ENCODE measurements around the gene COPZ1. TPM values are rescaled to one million over a fixed set of nuclear protein-coding genes. Genes with fewer than 3 reads are reported as not detected.

COPZ1 gene
- total RNA-seq, 1 experiment from 2014 or later, result 104 TPM

GRCh38 chr12:54387114-54387467 is 62.2 kb downstream of the COPZ1 start:
- no peak overlapping the region for H3K27ac ChIP-seq (ENCODE audit: insufficient read length, low read depth, low read length)
- no peak overlapping the region for H3T11ph ChIP-seq (ENCODE audit: low read length)
- H2BK120ac ChIP-seq (ENCODE audit: low read depth, low read length, poor library complexity, severe bottlenecking), result no peak overlapping the region
- Mint-ChIP-seq H3K36me3 (ENCODE audit: insufficient read depth in 1 of 3, low read depth in 3 of 3) (peaks cover 2 to 11% (median 6%) of the 10 kb centered on the region in 3 experiments; a peak in 6 of 7 replicates), H3K27ac (peak overlapping the region in 2 of 3 experiments; percentile 76 to 85; a peak in 3 of 7 replicates), H3K27me3 (ENCODE audit: low read depth) (peaks cover 7% of the 10 kb centered on the region), H3K9me3 (no peaks in the 10 kb centered on the region), H3K4me1 (peaks cover 68 to 73% of the 10 kb centered on the region in 2 experiments), H3K4me3 (peak overlapping the region in 1 of 2 experiments; percentile 3; a peak in 1 of 5 replicates)
- H2BK12ac ChIP-seq (ENCODE audit: insufficient read length, low read depth, low read length), result no peak overlapping the region
- H2AK5ac ChIP-seq (ENCODE audit: insufficient read length, low read length), result no peak overlapping the region
- H3K79me2 ChIP-seq (ENCODE audit: insufficient read depth, low read length), result no peaks in the 10 kb centered on the region; the same call in 1 of the 2 replicates
- no peak overlapping the region for H2AFZ ChIP-seq (ENCODE audit: low read length)
- H3K18ac ChIP-seq (ENCODE audit: insufficient read length, low read depth, low read length), result peak overlapping the region; percentile 0
- no peaks in the 10 kb centered on the region for H3K27me3 ChIP-seq (ENCODE audit: insufficient read depth, low read length)
- no peak overlapping the region for H2BK20ac ChIP-seq (ENCODE audit: low read depth, low read length, poor library complexity, severe bottlenecking)
- H3K9me3 ChIP-seq (ENCODE audit: control insufficient read depth, low read depth, low read length), result no peaks in the 10 kb centered on the region
- H3K14ac ChIP-seq (ENCODE audit: insufficient read depth, low read length), result no peak overlapping the region
- no peak overlapping the region for H2BK15ac ChIP-seq (ENCODE audit: low read depth, low read length)
- H3K4me2 ChIP-seq (ENCODE audit: insufficient read depth, insufficient read length, low read length), result no peak overlapping the region
- no peak overlapping the region for H3K9ac ChIP-seq (ENCODE audit: extremely low read depth, insufficient read length, low read length)
- peaks cover 26% of the 10 kb centered on the region for H3K23me2 ChIP-seq (ENCODE audit: insufficient read length, low read depth, low read length, poor library complexity, severe bottlenecking)
- TF ChIP-seq, protein P1, sequence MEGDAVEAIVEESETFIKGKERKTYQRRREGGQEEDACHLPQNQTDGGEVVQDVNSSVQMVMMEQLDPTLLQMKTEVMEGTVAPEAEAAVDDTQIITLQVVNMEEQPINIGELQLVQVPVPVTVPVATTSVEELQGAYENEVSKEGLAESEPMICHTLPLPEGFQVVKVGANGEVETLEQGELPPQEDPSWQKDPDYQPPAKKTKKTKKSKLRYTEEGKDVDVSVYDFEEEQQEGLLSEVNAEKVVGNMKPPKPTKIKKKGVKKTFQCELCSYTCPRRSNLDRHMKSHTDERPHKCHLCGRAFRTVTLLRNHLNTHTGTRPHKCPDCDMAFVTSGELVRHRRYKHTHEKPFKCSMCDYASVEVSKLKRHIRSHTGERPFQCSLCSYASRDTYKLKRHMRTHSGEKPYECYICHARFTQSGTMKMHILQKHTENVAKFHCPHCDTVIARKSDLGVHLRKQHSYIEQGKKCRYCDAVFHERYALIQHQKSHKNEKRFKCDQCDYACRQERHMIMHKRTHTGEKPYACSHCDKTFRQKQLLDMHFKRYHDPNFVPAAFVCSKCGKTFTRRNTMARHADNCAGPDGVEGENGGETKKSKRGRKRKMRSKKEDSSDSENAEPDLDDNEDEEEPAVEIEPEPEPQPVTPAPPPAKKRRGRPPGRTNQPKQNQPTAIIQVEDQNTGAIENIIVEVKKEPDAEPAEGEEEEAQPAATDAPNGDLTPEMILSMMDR (conservative IDR thresholded peaks at IDR 0.05), result no peak
- no CpG with 5 or more reads among the region's 3 CpGs for WGBS (ENCODE audit: extremely low coverage, insufficient read length, low lambda C conversion rate)
- no peak overlapping the region for H4K91ac ChIP-seq (ENCODE audit: insufficient read length, low read depth, low read length)
- no peak overlapping the region for H3K56ac ChIP-seq (ENCODE audit: insufficient read length, low read depth, low read length)
- no peak overlapping the region for H3K23ac ChIP-seq (ENCODE audit: insufficient read length, low read depth, low read length)
- no peak overlapping the region for H2BK5ac ChIP-seq (ENCODE audit: insufficient read length, low read length)
- DNase-seq, result no peak
- H4K8ac ChIP-seq (replicated peaks; ENCODE audit: insufficient read length, low read depth, low read length), result no peak overlapping the region
- no peak overlapping the region for H3K4ac ChIP-seq (ENCODE audit: low read depth, low read length)
- no peak overlapping the region for H4K5ac ChIP-seq (ENCODE audit: insufficient read length, low read depth, low read length)
- H3K79me1 ChIP-seq (ENCODE audit: insufficient read depth, low read depth, low read length, poor library complexity, severe bottlenecking), result no peaks in the 10 kb centered on the region
- H4K20me1 ChIP-seq (ENCODE audit: control insufficient read depth, insufficient read depth, insufficient read length), result no peaks in the 10 kb centered on the region
- peaks cover 31% of the 10 kb centered on the region for H3K4me1 ChIP-seq (ENCODE audit: insufficient read depth, low read length)

Data from H9 (cell line).